Activated T-cell treated with anti-CD3 and anti-CD28 coated beads for 48 hours (primary cell): Measurements from ENCODE around the gene IL5RA.

Experiments used
- DNase-seq: peaks from one replicate; pipeline ENCODE4 v3.0.0-alpha.2; 2020; ENCODE audit warnings: low read depth

IL5RA gene

DNA sequence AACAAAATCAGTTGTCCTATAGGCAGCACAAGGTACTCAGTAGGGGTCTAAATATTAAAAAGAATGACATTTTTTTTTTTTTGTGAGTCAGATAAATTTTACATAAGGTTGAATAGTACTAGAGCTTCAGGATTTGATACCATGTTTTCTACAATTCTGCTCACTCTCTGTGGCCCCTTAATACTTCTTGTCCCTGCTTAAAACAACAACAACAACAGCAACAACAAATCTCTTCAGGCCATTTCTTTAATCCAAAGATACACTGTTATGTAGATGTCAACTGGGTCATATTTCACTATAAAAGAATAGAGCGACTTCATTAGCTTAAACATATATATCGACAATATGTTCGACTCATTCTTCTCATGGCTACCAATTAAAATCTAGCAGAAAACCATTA lies 3.0 kb downstream of the IL5RA start:
- DNase-seq = no peak

DNA sequence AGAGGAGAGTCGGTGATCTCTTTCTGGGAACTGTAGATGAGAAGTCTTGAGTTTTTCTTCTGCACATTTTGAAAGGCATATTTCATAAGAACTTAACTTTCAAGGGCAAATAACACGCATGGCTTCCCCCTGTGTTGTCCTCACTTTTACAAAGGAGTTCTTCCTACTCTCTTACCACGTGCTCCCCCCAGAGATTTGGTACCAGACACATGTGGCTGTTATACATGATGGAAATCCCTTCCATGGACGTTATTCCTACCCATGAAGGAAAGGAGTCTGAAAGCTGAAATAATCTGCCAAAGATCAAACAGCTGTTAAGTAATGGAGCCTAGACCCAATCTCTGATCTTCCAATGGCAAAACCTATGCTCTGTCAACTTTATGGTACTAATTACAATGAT lies 4.4 kb downstream of the IL5RA start:
- no peak for DNase-seq

- DNase-seq = no peak
Observed at GRCh38 chr3:3105246-3105645, 4.9 kb downstream of the IL5RA start.

DNA sequence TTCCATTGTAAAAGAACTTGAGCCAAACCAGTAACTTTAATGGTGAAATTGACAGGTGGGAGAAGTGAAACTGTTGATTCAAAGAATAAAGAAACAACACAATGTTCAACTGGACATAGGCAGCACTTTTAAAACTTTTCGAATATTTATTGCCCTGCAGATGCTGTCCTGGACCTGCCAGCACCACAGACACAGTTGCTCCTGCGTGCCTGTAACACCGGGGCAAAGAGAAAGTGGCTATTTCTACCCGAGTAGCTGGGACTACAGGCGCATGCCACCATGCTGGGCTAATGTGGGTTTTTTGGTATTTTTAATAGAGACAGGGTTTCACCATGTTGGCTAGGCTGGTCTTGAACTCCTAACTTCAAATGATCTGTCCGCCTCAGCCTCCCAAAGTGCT lies 7.4 kb downstream of the IL5RA start:
- DNase-seq = no peak

DNA sequence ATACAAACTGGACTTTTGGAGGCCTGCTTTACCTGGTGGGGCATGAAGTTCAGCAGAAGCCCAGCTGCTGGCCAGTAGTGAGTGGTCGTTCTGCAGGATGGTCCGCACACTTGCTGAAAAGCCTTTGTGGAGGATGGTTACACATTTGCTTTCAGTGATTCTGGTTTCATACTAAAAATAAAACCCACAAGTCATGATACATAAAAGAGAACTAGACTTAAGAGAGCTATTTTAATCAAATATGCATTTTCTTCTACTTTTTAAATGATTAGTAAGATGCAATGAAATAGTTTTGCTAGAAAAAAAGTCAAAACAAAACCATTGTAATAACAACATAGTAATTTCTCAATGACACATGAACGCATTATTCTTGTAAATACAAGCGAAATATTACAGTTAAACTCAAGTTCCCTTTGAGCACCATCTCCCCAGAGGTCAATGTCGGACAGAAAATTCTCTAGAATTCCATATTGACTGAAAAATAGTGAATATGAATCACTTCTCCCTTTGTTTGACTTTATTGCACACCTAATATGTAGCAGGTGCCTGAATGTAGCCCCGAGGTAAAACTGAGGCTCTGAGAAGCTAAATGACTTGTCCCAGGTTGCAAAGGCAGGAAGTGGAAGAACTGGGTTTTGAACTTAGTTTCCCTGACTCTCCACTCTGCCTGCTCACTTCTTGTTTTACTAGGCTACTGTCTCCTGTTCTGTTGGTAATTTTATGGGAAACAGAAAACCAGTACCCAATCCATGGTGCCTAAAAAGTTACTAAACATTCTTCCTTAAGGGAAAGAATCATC lies 8.3 kb downstream of the IL5RA start:
- DNase-seq = no peak

DNA sequence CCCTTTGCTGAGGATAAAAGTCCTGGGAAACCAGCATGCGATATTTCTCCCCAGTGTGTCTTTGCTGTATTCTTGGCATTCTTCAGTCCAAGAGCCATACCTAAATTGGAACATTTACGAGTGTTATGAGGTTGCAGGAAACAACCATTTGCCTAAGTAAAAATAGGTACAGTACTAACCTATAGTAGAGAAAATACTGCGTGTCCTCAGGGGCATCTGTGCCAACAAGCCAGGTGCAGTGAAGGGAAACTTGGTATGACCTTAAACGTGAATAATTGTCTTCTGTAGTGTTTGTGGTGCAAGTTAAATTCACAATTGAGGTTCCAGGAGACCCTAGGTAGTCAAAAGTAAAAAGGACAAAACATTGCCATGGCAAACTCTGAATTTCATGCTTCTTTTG lies 12.2 kb downstream of the IL5RA start:
- no peak for DNase-seq

GRCh38 chr3:3089017-3089416 lies 21.2 kb downstream of the IL5RA start:
- no peak for DNase-seq

- DNase-seq = no peak
Observed at GRCh38 chr3:3087716-3088465, 22.3 kb downstream of the IL5RA start.

DNA sequence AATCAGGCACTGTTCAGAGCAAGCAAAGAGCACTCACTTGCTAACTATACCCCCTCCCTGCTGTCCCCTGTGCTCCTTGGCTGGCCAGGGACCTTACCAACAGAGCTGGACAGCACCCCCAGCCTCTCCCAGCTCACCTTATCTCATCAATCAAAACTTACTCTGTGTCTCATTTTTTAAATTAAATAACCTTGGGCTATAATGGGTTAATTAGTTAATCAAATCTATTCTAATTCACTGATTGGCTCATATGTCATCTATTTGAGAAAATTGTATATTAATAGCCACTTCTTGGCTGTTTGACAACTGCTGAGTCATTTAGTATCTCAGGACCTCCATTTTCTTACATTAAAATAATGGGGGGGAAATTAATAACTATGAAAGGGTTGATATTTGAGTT lies 22.9 kb downstream of the IL5RA start:
- DNase-seq = no peak

- DNase-seq = no peak
Observed at GRCh38 chr3:3086239-3086638, 23.9 kb downstream of the IL5RA start.

DNA sequence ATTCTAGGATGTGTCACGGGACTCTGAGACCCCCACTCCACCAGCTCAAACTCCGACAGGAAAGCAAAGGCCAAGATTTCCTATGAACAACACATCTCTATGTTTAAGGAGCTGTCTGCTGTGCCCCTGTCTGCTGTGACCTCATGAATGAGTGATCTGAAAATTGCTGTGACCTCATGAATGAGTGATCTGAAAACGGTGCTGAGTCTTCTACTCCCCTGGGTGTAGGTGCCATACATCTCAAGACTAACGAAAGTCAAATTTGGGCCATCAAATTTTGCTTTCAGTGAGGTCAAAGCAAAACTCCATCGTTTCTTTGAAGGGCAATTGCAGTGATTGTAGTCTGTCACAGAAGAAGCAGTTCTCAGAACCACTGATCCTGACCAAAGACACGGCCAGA lies 24.4 kb downstream of the IL5RA start:
- no peak for DNase-seq

DNA sequence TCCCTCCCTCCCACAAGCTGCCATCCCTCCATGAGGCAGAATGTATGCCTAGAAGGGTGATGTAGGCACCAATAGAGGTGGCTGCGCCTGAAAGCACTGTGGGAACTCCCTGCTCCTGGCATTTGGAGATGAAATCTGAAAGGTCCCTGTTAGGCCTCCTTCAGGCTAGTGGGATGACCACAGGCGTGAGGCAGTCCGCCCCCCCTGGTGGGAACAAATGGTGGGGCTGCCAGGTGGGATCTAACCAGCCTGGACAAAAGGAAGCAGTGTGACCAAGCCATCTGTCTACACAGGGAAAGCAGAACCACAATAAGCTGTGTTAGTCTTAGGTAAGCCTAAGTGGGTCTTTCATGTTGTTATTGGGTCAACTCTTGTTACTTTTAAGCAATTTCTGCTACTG lies 25.3 kb downstream of the IL5RA start:
- no peak for DNase-seq

DNA sequence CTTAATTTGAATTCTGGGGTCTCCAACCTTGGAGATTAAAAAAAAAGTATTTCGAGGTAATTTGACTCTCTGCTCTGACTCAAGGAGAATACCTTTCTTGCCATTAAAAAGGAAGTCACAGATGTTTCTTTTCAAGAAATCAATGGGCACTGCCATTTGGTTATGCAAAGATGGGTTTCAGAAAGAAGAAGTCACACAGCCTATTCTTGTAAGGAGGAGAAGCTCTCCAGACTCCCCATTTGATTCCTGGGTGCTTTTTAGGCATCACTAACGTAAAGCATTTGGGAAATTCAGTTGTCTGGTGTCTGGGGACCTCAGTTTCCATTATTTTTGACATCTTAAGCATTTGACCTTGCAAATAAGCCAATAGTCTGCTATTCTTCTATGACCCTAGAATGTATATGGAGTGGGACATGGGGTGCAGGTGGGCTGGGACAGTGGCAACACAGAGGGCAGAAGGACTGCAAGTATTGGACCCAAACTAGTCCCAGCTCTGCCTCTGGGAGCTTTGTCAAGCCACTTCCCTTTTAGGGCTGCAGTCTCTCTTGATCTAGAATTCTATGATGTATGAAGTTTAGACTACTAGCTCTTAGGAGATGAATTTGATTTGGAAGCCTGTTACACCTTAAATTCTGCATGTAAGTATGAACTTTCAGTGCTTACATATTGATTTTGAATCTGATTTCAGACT lies 27.8 kb downstream of the IL5RA start:
- DNase-seq = no peak

- no peak for DNase-seq
Observed at GRCh38 chr3:3081381-3082233, 28.6 kb downstream of the IL5RA start.

GRCh38 chr3:3080309-3080708 lies 29.9 kb downstream of the IL5RA start:
- no peak for DNase-seq

GRCh38 chr3:3074551-3075257 lies 35.5 kb downstream of the IL5RA start:
- no peak for DNase-seq

- DNase-seq = no peak
Observed at GRCh38 chr3:3071136-3071535, 39.0 kb downstream of the IL5RA start.

DNA sequence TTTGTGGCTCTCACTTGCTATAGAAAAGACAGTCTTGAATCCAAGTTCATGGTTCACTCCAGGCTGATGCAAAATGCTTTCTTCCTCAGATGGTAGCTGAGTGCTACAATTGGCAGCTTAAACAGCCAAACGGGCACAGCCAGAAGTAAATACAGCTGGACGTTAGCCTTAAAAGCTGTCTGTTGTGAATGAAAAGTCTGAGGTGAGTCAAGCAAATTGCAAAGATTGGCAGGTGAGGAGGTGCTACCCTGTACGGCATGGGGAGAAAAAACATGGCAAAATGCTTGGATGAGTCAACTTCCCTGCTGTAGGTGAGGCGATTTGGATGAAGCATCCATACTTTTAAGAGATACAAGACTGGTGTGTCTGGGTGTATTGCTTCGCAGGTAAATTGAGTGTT lies 40.5 kb downstream of the IL5RA start:
- DNase-seq = no peak

- DNase-seq = no peak
Observed at GRCh38 chr3:3068358-3068881, 41.8 kb downstream of the IL5RA start.

DNA sequence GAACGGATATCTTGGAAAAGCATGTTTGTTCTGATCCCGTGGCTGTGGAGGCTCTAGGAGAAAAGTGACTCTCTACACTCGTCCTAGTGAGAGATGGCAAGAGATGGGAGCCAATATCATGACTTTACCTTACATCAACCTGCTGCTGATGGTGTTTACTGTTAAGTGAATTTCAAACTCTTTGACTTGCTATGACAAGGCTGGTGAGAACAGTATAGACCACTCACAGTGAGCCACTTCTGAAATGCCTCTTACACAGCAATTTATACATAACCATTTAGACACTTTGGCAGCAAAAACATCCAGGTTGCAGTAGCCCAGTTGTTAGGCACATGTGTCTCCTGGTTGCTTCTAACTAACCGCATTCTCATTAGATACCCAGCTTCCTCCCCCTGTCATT lies 43.3 kb downstream of the IL5RA start:
- DNase-seq = no peak

DNA sequence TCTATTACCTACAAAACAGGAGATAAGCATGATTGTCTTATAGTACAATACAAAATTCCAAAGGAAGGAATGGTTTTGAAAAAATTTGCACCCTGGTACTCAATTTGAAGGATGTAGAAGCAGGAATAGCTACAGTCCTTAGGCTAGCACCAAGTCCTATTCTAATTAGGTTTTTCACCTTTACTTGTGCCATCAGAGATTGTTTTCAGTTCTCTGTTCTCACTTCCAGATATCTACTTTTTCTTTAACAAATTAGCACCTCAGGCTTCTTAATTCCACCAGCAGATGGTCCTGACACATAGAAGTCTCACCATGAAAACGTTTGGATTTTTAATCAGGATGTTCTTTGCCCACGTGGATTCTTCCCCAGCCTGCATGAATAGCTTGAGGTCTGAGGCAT lies 43.8 kb downstream of the IL5RA start:
- DNase-seq = no peak
